ENCODE results near the gene TCAIM.
"Not testable (repeated sequence)": the region's sequence is repeated elsewhere in the genome, so short reads cannot be mapped to it uniquely, and the experiment has no call there.

The TCAIM gene

GRCh38 chr3:44346590-44346989 is 8.0 kb downstream of the TCAIM start:
- not testable (repeated sequence) for DNase-seq

GRCh38 chr3:44348993-44349392 is 10.4 kb downstream of the TCAIM start:
- DNase-seq = no peak

- DNase-seq = no peak
Measured at GRCh38 chr3:44353355-44353924, 14.9 kb downstream of the TCAIM start.

- DNase-seq = no peak
Measured at GRCh38 chr3:44355362-44356033, 16.9 kb downstream of the TCAIM start.

- DNase-seq = no peak
Measured at GRCh38 chr3:44359146-44359751, 20.7 kb downstream of the TCAIM start.

- no peak for DNase-seq
Measured at GRCh38 chr3:44363591-44363990, 25.0 kb downstream of the TCAIM start.

- DNase-seq = no peak
Measured at GRCh38 chr3:44365952-44366351, 27.4 kb downstream of the TCAIM start.

GRCh38 chr3:44375450-44375849 is 36.9 kb downstream of the TCAIM start:
- no peak for DNase-seq

GRCh38 chr3:44387404-44387803 is 48.8 kb downstream of the TCAIM start:
- DNase-seq = no peak

- no peak for DNase-seq
Measured at GRCh38 chr3:44392489-44392888, 53.9 kb downstream of the TCAIM start.

- no peak for DNase-seq
Measured at GRCh38 chr3:44395714-44396113, 57.1 kb downstream of the TCAIM start.

GRCh38 chr3:44396200-44397171 is 57.9 kb downstream of the TCAIM start:
- no peak for DNase-seq

GRCh38 chr3:44398271-44398670 is 59.7 kb downstream of the TCAIM start:
- DNase-seq = not testable (repeated sequence)

GRCh38 chr3:44398853-44399252 is 60.3 kb downstream of the TCAIM start:
- no peak for DNase-seq

GRCh38 chr3:44400771-44401170 is 62.2 kb downstream of the TCAIM start:
- DNase-seq = no peak

GRCh38 chr3:44402548-44402947 is 64.0 kb downstream of the TCAIM start:
- no peak for DNase-seq

- DNase-seq = no peak
Measured at GRCh38 chr3:44409640-44410410, 71.3 kb downstream of the TCAIM start.

- DNase-seq = no peak
Measured at GRCh38 chr3:44411031-44411645, 72.6 kb downstream of the TCAIM start.

- DNase-seq = no peak
Measured at GRCh38 chr3:44412365-44412764, 73.8 kb downstream of the TCAIM start.

- no peak for DNase-seq
Measured at GRCh38 chr3:44414517-44415090, 76.0 kb downstream of the TCAIM start.

GRCh38 chr3:44415421-44415820 is 76.9 kb downstream of the TCAIM start:
- DNase-seq = no peak

Data from 8988T (cell line).